ENCODE data around the gene LAD1. TPM values are rescaled to one million over a fixed set of nuclear protein-coding genes. Genes with fewer than 3 reads are reported as not detected.

Gene LAD1
- total and polyA plus RNA-seq, 9 of the 15 experiments (the other 6 are each of a cell fraction or from before 2014, with no cell fraction given) = 0.31 TPM; not detected in 8

DNA sequence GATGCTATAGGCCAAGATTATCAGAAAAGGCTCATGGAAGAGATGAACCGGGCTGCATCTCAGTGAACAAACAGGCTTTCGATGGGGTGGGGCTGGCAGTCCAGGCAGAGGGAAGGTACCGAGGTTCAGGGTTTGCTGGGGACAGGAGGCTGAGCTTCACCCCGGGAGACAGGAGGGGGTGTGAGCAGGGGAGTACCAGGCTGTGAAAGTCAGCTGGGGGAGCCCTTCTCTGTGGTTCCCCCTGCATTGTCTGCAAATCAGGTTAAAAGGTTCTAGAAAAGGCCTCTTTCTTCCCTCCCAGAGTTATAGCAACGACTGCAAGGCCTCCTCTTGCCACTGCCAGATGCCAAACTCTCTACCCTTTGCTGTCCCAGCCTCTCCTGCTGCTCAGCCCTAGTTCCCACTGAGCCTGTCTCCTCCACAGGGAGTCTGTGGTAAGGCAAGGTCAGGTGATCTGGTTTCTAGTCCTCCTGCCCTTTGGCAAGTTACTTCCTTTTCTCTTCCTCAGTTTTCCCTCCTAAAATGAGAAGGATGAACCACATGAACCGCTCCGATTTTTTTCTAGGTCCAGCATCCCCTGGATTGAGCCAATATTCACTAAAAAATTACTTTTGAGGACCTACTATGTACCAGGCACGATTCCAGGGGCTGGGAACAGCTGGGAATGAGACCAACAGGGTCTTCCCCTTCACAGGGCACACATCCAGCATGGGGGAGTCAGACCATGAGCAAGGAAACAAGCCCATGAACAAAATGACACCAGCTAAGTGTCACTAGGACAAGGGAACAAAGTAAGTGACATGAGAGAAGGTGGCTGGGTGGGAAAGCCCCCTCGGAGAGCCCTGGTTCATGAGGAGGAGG is 7.2 kb downstream of the LAD1 start:
- BruUV-seq (replicated peaks) = no TSS peak
- peaks cover 2% of the 10 kb centered on the region; the same call in 1 of the 2 replicates for H4K20me1 ChIP-seq (replicated peaks; ENCODE audit: control insufficient read depth, insufficient read depth, low read length)
- POLR2A ChIA-PET = interaction anchor here (1.2 kb wide), 1 partner anchor 25 kb away, joined by 3 read pairs; no protein-coding TSS in a partner anchor
- H3K9me1 ChIP-seq (ENCODE audit: control insufficient read depth, insufficient read depth, low read length) = no peaks in the 10 kb centered on the region
- H3K27ac ChIP-seq (ENCODE audit: extremely low read depth, low read depth, low read length) = no peak overlapping the region
- no peaks in the 10 kb centered on the region for H3K79me2 ChIP-seq (ENCODE audit: control insufficient read depth, insufficient read depth, low read length)
- DNase-seq (ENCODE audit: extremely low read depth in 1 of 4, low spot score in 3 of 4) (no peak), ATAC-seq (no peak), FAIRE-seq (no peak)
- in situ Hi-C loops (cut with MboI) = no loop called here
- no peaks in the 10 kb centered on the region for H3K9me3 ChIP-seq (replicated peaks; ENCODE audit: control insufficient read depth, insufficient read depth, low read depth, low read length)
- WGBS (ENCODE audit: insufficient coverage, low coverage, missing lambda C conversion rate) = under 1% methylated on average over 9 of the region's 9 CpGs
- peaks cover 0 to 3% of the 10 kb centered on the region in 2 experiments; a peak in 1 of 5 replicates for H3K4me1 ChIP-seq (replicated peaks in 1 of 2; ENCODE audit: control insufficient read depth in 2 of 2, insufficient read depth in 2 of 2, low read length in 2 of 2)
- no peak overlapping the region for H2AFZ ChIP-seq (ENCODE audit: low read depth, low read length)
- no peak overlapping the region for H3K4me3 ChIP-seq
- peaks cover 30 to 80% of the 10 kb centered on the region in 2 experiments for H3K27me3 ChIP-seq (ENCODE audit: control insufficient read depth in 2 of 2, insufficient read depth in 2 of 2, low read length in 2 of 2)
- H3K36me3 ChIP-seq (ENCODE audit: control insufficient read depth, insufficient read depth, low read length) = no peaks in the 10 kb centered on the region
- CTCF ChIA-PET (ENCODE audit: low intra/inter-chr PET ratio) = no interaction called here
- TF ChIP-seq MAFF (IDR thresholded peaks at IDR 0.05; ENCODE audit: low read length) (no peak), ATF7 (IDR thresholded peaks at IDR 0.05) (no peak), ZNF695 (CRISPR knock-in tag; IDR thresholded peaks at IDR 0.05) (no peak), TARDBP (IDR thresholded peaks at IDR 0.05) (no peak), ZNF217 (CRISPR knock-in tag; IDR thresholded peaks at IDR 0.05) (no peak), CREBBP (IDR thresholded peaks at IDR 0.05; ENCODE audit: low read depth, low read length) (no peak), MYNN (IDR thresholded peaks at IDR 0.05) (no peak), MYNN (CRISPR knock-in tag; IDR thresholded peaks at IDR 0.05) (no peak), CSDE1 (IDR thresholded peaks at IDR 0.05) (no peak), CEBPB (tag; IDR thresholded peaks at IDR 0.05) (no peak), CBFB (CRISPR knock-in tag; IDR thresholded peaks at IDR 0.05) (no peak)
- TF ChIP-seq, protein P1, sequence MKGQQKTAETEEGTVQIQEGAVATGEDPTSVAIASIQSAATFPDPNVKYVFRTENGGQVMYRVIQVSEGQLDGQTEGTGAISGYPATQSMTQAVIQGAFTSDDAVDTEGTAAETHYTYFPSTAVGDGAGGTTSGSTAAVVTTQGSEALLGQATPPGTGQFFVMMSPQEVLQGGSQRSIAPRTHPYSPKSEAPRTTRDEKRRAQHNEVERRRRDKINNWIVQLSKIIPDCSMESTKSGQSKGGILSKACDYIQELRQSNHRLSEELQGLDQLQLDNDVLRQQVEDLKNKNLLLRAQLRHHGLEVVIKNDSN (CRISPR knock-in tag; IDR thresholded peaks at IDR 0.05) = no peak
- TF ChIP-seq, protein P2, sequence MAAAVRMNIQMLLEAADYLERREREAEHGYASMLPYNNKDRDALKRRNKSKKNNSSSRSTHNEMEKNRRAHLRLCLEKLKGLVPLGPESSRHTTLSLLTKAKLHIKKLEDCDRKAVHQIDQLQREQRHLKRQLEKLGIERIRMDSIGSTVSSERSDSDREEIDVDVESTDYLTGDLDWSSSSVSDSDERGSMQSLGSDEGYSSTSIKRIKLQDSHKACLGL (CRISPR knock-in tag; IDR thresholded peaks at IDR 0.05; ENCODE audit: borderline replicate concordance, poor library complexity, severe bottlenecking) = no peak
- TF ChIP-seq, protein P3, sequence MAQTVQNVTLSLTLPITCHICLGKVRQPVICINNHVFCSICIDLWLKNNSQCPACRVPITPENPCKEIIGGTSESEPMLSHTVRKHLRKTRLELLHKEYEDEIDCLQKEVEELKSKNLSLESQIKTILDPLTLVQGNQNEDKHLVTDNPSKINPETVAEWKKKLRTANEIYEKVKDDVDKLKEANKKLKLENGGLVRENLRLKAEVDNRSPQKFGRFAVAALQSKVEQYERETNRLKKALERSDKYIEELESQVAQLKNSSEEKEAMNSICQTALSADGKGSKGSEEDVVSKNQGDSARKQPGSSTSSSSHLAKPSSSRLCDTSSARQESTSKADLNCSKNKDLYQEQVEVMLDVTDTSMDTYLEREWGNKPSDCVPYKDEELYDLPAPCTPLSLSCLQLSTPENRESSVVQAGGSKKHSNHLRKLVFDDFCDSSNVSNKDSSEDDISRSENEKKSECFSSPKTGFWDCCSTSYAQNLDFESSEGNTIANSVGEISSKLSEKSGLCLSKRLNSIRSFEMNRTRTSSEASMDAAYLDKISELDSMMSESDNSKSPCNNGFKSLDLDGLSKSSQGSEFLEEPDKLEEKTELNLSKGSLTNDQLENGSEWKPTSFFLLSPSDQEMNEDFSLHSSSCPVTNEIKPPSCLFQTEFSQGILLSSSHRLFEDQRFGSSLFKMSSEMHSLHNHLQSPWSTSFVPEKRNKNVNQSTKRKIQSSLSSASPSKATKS (CRISPR knock-in tag; IDR thresholded peaks at IDR 0.05) = no peak
- TF ChIP-seq, protein P4, sequence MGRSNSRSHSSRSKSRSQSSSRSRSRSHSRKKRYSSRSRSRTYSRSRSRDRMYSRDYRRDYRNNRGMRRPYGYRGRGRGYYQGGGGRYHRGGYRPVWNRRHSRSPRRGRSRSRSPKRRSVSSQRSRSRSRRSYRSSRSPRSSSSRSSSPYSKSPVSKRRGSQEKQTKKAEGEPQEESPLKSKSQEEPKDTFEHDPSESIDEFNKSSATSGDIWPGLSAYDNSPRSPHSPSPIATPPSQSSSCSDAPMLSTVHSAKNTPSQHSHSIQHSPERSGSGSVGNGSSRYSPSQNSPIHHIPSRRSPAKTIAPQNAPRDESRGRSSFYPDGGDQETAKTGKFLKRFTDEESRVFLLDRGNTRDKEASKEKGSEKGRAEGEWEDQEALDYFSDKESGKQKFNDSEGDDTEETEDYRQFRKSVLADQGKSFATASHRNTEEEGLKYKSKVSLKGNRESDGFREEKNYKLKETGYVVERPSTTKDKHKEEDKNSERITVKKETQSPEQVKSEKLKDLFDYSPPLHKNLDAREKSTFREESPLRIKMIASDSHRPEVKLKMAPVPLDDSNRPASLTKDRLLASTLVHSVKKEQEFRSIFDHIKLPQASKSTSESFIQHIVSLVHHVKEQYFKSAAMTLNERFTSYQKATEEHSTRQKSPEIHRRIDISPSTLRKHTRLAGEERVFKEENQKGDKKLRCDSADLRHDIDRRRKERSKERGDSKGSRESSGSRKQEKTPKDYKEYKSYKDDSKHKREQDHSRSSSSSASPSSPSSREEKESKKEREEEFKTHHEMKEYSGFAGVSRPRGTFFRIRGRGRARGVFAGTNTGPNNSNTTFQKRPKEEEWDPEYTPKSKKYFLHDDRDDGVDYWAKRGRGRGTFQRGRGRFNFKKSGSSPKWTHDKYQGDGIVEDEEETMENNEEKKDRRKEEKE (IDR thresholded peaks at IDR 0.05; ENCODE audit: borderline replicate concordance in 1 of 2, control insufficient read depth in 1 of 2, low read depth in 2 of 2, low read length in 1 of 2) = no peak
- H3K4me2 ChIP-seq (ENCODE audit: insufficient read depth, low read length) = no peak overlapping the region
- intact Hi-C loops (cut with micrococcal nuclease) = no loop called here
- no peak overlapping the region for H3K9ac ChIP-seq (ENCODE audit: insufficient read depth in 1 of 2, low read depth in 2 of 2, low read length in 2 of 2)

Measured in K562 (cell line).